Brain microvascular endothelial cell (primary cell): ENCODE results near the gene EDIL3.
A peak's percentile ranks its signal among the peaks of the same experiment; 100 is the strongest.

ENCODE experiments used
- DNase-seq: peaks from one replicate; pipeline ENCODE4 v3.0.0-alpha.2; 2020
- H3K27ac ChIP-seq: fragments of 250-450 bp; sonication (Bioruptor Pico); 2 replicates; pipeline ENCODE4 v1.5.1; 2020; ENCODE audit warnings: mild to moderate bottlenecking, moderate library complexity
- H3K27me3 ChIP-seq: fragments of 250-450 bp; sonication (Bioruptor Pico); replicated peaks from 2 replicates; pipeline ENCODE4 v1.5.1; 2020; ENCODE audit warnings: mild to moderate bottlenecking
- H3K36me3 ChIP-seq: fragments of 250-450 bp; sonication (Bioruptor Pico); replicated peaks from 2 replicates; pipeline ENCODE4 v1.5.1; 2020; ENCODE audit warnings: mild to moderate bottlenecking
- H3K4me3 ChIP-seq: 2 replicates; pipeline ENCODE4 v1.5.1; 2011; ENCODE audit warnings: low read depth, mild to moderate bottlenecking, control low read depth, low read length, moderate library complexity
- in situ Hi-C: cut with HindIII; loops from 2 replicates; pipeline ENCODE4 v1.10.0; 2017; ENCODE audit warnings: low sequenced_read_pairs, low pct_ligation_motif_present
- TF ChIP-seq, protein P1 (sequence below): IDR thresholded peaks from 2 replicates; pipeline ENCODE4 v1.5.1; 2011; ENCODE audit warnings: low read depth, mild to moderate bottlenecking, moderate library complexity, low read length, control low read depth, inconsistent platforms; ENCODE audit errors: missing control alignments

The EDIL3 gene

GRCh38 chr5:84381502-84382362 lies 2.9 kb downstream of the EDIL3 start:
- Histone ChIP-seq H3K4me3 (peak overlapping the region; percentile 92), H3K27ac (peak overlapping the region; percentile 91)
- in situ Hi-C loops = no loop called here

GRCh38 chr5:84379749-84380148 lies 4.9 kb downstream of the EDIL3 start:
- in situ Hi-C loops = no loop called here
- peak; percentile 36 for DNase-seq
- Histone ChIP-seq H3K27me3 (no peaks in the 10 kb centered on the region), H3K36me3 (no peaks in the 10 kb centered on the region), H3K4me3 (no peak overlapping the region), H3K27ac (peak overlapping the region; percentile 95)
- TF ChIP-seq, protein P1, sequence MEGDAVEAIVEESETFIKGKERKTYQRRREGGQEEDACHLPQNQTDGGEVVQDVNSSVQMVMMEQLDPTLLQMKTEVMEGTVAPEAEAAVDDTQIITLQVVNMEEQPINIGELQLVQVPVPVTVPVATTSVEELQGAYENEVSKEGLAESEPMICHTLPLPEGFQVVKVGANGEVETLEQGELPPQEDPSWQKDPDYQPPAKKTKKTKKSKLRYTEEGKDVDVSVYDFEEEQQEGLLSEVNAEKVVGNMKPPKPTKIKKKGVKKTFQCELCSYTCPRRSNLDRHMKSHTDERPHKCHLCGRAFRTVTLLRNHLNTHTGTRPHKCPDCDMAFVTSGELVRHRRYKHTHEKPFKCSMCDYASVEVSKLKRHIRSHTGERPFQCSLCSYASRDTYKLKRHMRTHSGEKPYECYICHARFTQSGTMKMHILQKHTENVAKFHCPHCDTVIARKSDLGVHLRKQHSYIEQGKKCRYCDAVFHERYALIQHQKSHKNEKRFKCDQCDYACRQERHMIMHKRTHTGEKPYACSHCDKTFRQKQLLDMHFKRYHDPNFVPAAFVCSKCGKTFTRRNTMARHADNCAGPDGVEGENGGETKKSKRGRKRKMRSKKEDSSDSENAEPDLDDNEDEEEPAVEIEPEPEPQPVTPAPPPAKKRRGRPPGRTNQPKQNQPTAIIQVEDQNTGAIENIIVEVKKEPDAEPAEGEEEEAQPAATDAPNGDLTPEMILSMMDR = peak; percentile 35

More at GRCh38 chr5:84381502-84382362, 2.9 kb downstream of the EDIL3 start:
- DNase-seq = peak; percentile 22
- TF ChIP-seq, protein P1 = no peak
- H3K27me3 ChIP-seq = no peaks in the 10 kb centered on the region
- no peaks in the 10 kb centered on the region for H3K36me3 ChIP-seq

- peak; percentile 77 for DNase-seq
- H3K27ac ChIP-seq = peak overlapping the region; percentile 95
- H3K4me3 ChIP-seq = no peak overlapping the region
- in situ Hi-C loops = no loop called here
- TF ChIP-seq, protein P1 = no peak
- H3K27me3 ChIP-seq = no peaks in the 10 kb centered on the region
- no peaks in the 10 kb centered on the region for H3K36me3 ChIP-seq
These were observed 5.7 kb downstream of the EDIL3 start for GRCh38 chr5:84378961-84379360.

- Histone ChIP-seq H3K27me3 (no peaks in the 10 kb centered on the region), H3K4me3 (no peak overlapping the region), H3K36me3 (no peaks in the 10 kb centered on the region), H3K27ac (peak overlapping the region; percentile 95)
- peak; percentile 66 for DNase-seq
- TF ChIP-seq, protein P1 = no peak
- in situ Hi-C loops = no loop called here
These were observed 6.3 kb downstream of the EDIL3 start for GRCh38 chr5:84378420-84378819.

DNA sequence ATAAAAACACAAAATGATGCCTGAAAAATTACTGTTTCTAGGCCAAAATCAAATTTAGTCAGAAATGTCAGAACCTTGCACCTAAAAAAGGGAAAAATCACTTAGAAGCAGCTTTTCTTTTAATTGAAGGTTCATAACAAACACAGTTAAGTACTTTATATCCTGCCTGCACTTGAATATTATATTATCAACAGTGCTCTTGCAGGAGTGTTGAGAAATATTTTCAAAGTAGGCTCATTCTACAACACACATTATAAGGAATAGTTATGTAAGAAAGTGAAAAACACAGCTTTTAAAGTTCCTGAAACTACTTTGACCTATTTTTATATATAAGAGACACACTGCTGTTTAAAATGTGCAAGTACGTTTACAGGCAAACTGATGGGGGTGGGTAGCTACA lies 8.3 kb downstream of the EDIL3 start:
- in situ Hi-C loops = no loop called here
- DNase-seq = no peak
- TF ChIP-seq, protein P1 = no peak
- Histone ChIP-seq H3K27me3 (no peaks in the 10 kb centered on the region), H3K4me3 (no peak overlapping the region), H3K36me3 (no peaks in the 10 kb centered on the region), H3K27ac (no peak overlapping the region)
